IMR-90 (cell line): ENCODE results near the gene MAS1. TPM values are rescaled to one million over a fixed set of nuclear protein-coding genes. Genes with fewer than 3 reads are reported as not detected.

Experiments used
- ATAC-seq: fragments of 200-7000 bp; cut with Tn5 transposase; 2 replicates; pipeline ENCODE4 v1.9.1; 2020; ENCODE audit warnings: low read depth, mild to moderate bottlenecking, moderate library complexity
- BruUV-seq: library from RNA; stranded (reverse); fragments of 400-500 nt; replicated peaks from 2 replicates; lab custom pipeline; 2021; lab: Mats Ljungman, UMichigan
- CTCF ChIA-PET: fragments of 300-600 bp; formaldehyde crosslinking; extraction: SDS; loops from one replicate; lab custom pipeline; 2021; ENCODE audit warnings: antibody characterized with exemption; lab: Yijun Ruan, JAX
- POLR2A ChIA-PET: fragments of 300-600 bp; sonication (Branson Sonifier 250); formaldehyde crosslinking; loops from one replicate; lab custom pipeline; 2022; ENCODE audit warnings: antibody characterized with exemption; ENCODE audit not compliant: unreplicated experiment; lab: Charles Lee
- DNase-seq: peaks from one replicate; pipeline ENCODE4 v3.0.0; 2013
- H2AFZ ChIP-seq: replicated peaks from 2 replicates; pipeline ENCODE3; 2013; ENCODE audit warnings: low read length, mild to moderate bottlenecking; ENCODE audit not compliant: poor library complexity
- H2AK5ac ChIP-seq: 2 replicates; pipeline ENCODE4 v1.6.1; 2013; ENCODE audit warnings: low read depth, low read length, inconsistent platforms
- H2AK9ac ChIP-seq: replicated peaks from 2 replicates; pipeline ENCODE3; 2013; ENCODE audit warnings: mild to moderate bottlenecking, low read depth, low read length, moderate library complexity; ENCODE audit not compliant: poor library complexity
- H2BK120ac ChIP-seq: 2 replicates; pipeline ENCODE4 v1.6.1; 2013; ENCODE audit warnings: low read depth, low read length, inconsistent platforms
- H2BK15ac ChIP-seq: 3 replicates; pipeline ENCODE4 v1.6.1; 2013; ENCODE audit warnings: low read depth, low read length, inconsistent platforms
- H2BK20ac ChIP-seq: 2 replicates; pipeline ENCODE4 v1.6.1; 2013; ENCODE audit warnings: low read depth, mild to moderate bottlenecking, inconsistent platforms, low read length, moderate library complexity
- H2BK5ac ChIP-seq: 2 replicates; pipeline ENCODE4 v1.6.1; 2013; ENCODE audit warnings: mild to moderate bottlenecking, low read depth, low read length, inconsistent platforms; ENCODE audit not compliant: poor library complexity, severe bottlenecking
- H3K14ac ChIP-seq: replicated peaks from 2 replicates; pipeline ENCODE4 v1.6.1; 2013; ENCODE audit warnings: low read depth, low read length, inconsistent platforms
- H3K18ac ChIP-seq: 2 replicates; pipeline ENCODE4 v1.6.1; 2013; ENCODE audit warnings: low read depth, low read length, control low read depth
- H3K23ac ChIP-seq: 2 replicates; pipeline ENCODE4 v1.6.1; 2013; ENCODE audit warnings: low read depth, low read length, inconsistent platforms
- H3K27ac ChIP-seq: 2 replicates; pipeline ENCODE4 v1.5.1; 2013; ENCODE audit warnings: mild to moderate bottlenecking, control low read depth, low read length; ENCODE audit not compliant: insufficient read depth
- H3K27me3 ChIP-seq: 2 replicates; pipeline ENCODE4 v1.6.1; 2013; ENCODE audit warnings: low read length; ENCODE audit not compliant: control insufficient read depth, insufficient read depth
- H3K36me3 ChIP-seq: 2 replicates; pipeline ENCODE4 v1.6.1; 2013; ENCODE audit warnings: low read length, mixed read lengths; ENCODE audit not compliant: control insufficient read depth, insufficient read depth
- H3K4ac ChIP-seq: 2 replicates; pipeline ENCODE4 v1.6.1; 2013; ENCODE audit warnings: low read depth, low read length, inconsistent platforms
- H3K4me1 ChIP-seq: 2 replicates; pipeline ENCODE4 v1.6.1; 2013; ENCODE audit warnings: low read length, mixed read lengths; ENCODE audit not compliant: control insufficient read depth, insufficient read depth
- H3K4me2 ChIP-seq: 2 replicates; pipeline ENCODE4 v1.6.1; 2013; ENCODE audit warnings: low read depth, mild to moderate bottlenecking, control low read depth, low read length, moderate library complexity
- H3K4me3 ChIP-seq: 2 replicates; pipeline ENCODE4 v1.5.1; 2013; ENCODE audit warnings: low read depth, mild to moderate bottlenecking, control low read depth, low read length, moderate library complexity; ENCODE audit not compliant: insufficient read depth
- H3K56ac ChIP-seq: 2 replicates; pipeline ENCODE4 v1.6.1; 2013; ENCODE audit warnings: low read length, inconsistent platforms; ENCODE audit not compliant: insufficient read depth; ENCODE audit errors: extremely low read depth
- H3K79me1 ChIP-seq, 2 experiments: 2 replicates each; pipeline ENCODE4 v1.6.1; 2013; ENCODE audit warnings: low read length in 2 of 2, inconsistent platforms in 1 of 2, low read depth in 1 of 2
- H3K9ac ChIP-seq: 2 replicates; pipeline ENCODE4 v1.6.1; 2013; ENCODE audit warnings: low read depth, low read length, control low read depth
- H3K9me1 ChIP-seq: 2 replicates; pipeline ENCODE4 v1.6.1; 2013; ENCODE audit warnings: low read length, inconsistent platforms; ENCODE audit not compliant: insufficient read depth
- H3K9me3 ChIP-seq: 2 replicates; pipeline ENCODE4 v1.6.1; 2013; ENCODE audit warnings: low read length; ENCODE audit not compliant: control insufficient read depth, insufficient read depth
- H4K20me1 ChIP-seq: 2 replicates; pipeline ENCODE4 v1.6.1; 2013; ENCODE audit warnings: low read length, inconsistent platforms; ENCODE audit not compliant: insufficient read depth
- H4K5ac ChIP-seq: 2 replicates; pipeline ENCODE4 v1.6.1; 2013; ENCODE audit warnings: mild to moderate bottlenecking, low read depth, low read length, control low read depth
- H4K8ac ChIP-seq, 2 experiments: 2 replicates each; pipeline ENCODE4 v1.6.1; 2013; ENCODE audit warnings: low read depth in 2 of 2, low read length in 2 of 2, control low read depth in 1 of 2, inconsistent platforms in 1 of 2
- H4K91ac ChIP-seq: 2 replicates; pipeline ENCODE4 v1.6.1; 2013; ENCODE audit warnings: low read depth, low read length, inconsistent platforms; ENCODE audit not compliant: insufficient read depth
- BHLHE40 ChIP-seq: fragments of 150-350 bp; IDR thresholded peaks from 2 replicates; pipeline ENCODE4 v1.6.1; 2016; ENCODE audit warnings: mild to moderate bottlenecking, low read depth, low read length
- CEBPB ChIP-seq: IDR thresholded peaks from 2 replicates; pipeline ENCODE4 v1.6.1; 2012; ENCODE audit warnings: low read depth, low read length, improper control_type of control experiment
- RCOR1 ChIP-seq: IDR thresholded peaks from 2 replicates; pipeline ENCODE4 v1.6.1; 2012; ENCODE audit warnings: mild to moderate bottlenecking, low read length, improper control_type of control experiment; ENCODE audit not compliant: insufficient replicate concordance
- WGBS, 2 experiments: methylation state at CpG; one replicate each; pipeline versions ENCODE4 v1.1.5 to v1.1.7; 2013; ENCODE audit warnings: missing lambda C conversion rate in 2 of 2; ENCODE audit not compliant: insufficient read length in 1 of 2; ENCODE audit errors: extremely low coverage in 2 of 2; 5-methylcytosine and 5-hydroxymethylcytosine counted together
- dilution Hi-C: fragments of 300-500 bp; cut with HindIII; formaldehyde crosslinking; loops from one replicate; pipeline ENCODE4 v1.14.3; 2018; ENCODE audit warnings: low sequenced_read_pairs; ENCODE audit not compliant: unreplicated experiment
- in situ Hi-C: fragments of 300-500 bp; cut with MboI; formaldehyde crosslinking; loops from 3 replicates; pipeline ENCODE4 v1.14.3; 2019; ENCODE audit warnings: low sequenced_read_pairs, inconsistent platforms, mixed read lengths
- intact Hi-C: fragments of 100-400 bp; cut with micrococcal nuclease; formaldehyde crosslinking; loops from 2 replicates; pipeline ENCODE4 v1.10.0; 2022
- polyA plus RNA-seq, 3 experiments: library from polyadenylated mRNA; depleted of rRNA; stranded (reverse); fragments of >200 nt; gene quantifications; 2 replicates each; pipeline ENCODE4 v1.2.3, GENCODE V29; 2012; ENCODE audit warnings: low replicate concordance in 1 of 3
- total RNA-seq: library from RNA; depleted of rRNA; stranded (reverse); fragments of >200 nt; gene quantifications from 2 replicates; pipeline ENCODE4 v1.2.3, GENCODE V29; 2012

The MAS1 gene
- total and polyA plus RNA-seq, 2 of the 4 experiments (the other 2 are of a cell fraction): under 0.01 TPM; not detected in 1

- in situ Hi-C loops (no loop called here), dilution Hi-C loops (no loop called here), intact Hi-C loops (no loop called here)
- BruUV-seq: no TSS peak
- Histone ChIP-seq H3K9me1 (peaks cover 6% of the 10 kb centered on the region), H2BK15ac (peak overlapping the region; percentile 12; the same call in 1 of the 3 replicates), H2AK9ac (no peak overlapping the region), H3K56ac (no peak overlapping the region), H2AFZ (peak overlapping the region; percentile 60), H3K23ac (peak overlapping the region; percentile 31), H2BK5ac (peak overlapping the region; percentile 64), H3K14ac (peak overlapping the region; percentile 6; the same call in 1 of the 2 replicates), H3K27ac (peak overlapping the region; percentile 54; the same call in 1 of the 2 replicates), H3K9me3 (no peaks in the 10 kb centered on the region), H3K4ac (peak overlapping the region; percentile 42), H3K9ac (no peak overlapping the region), H2AK5ac (no peak overlapping the region), H3K4me1 (peaks cover 8% of the 10 kb centered on the region), H2BK20ac (peak overlapping the region; percentile 30), H3K18ac (peak overlapping the region; percentile 10), H3K27me3 (peaks cover 1% of the 10 kb centered on the region; the same call in 1 of the 2 replicates), H4K91ac (peak overlapping the region; percentile 7; the same call in 1 of the 2 replicates), H2BK120ac (peak overlapping the region; percentile 84), H3K36me3 (no peaks in the 10 kb centered on the region), H4K20me1 (no peaks in the 10 kb centered on the region; the same call in 1 of the 2 replicates), H3K79me1 (no peaks in the 10 kb centered on the region), H4K8ac (peak overlapping the region in 1 of 2 experiments; percentile 74; a peak in 2 of 4 replicates), H3K4me2 (peak overlapping the region; percentile 38), H3K4me3 (no peak overlapping the region), H4K5ac (0 out of 2 replicates have a peak overlapping the region, but pooled peaks have one; percentile 1)
- ChIA-PET CTCF (interaction anchor here (1.0 kb wide), 1 partner anchor 9 kb away, joined by 3 read pairs; the partner anchor contains the start of gene MAS1), POLR2A (no interaction called here)
- DNase-seq (peak; percentile 93), ATAC-seq (peak; percentile 95)
- WGBS, 2 experiments: no CpG with 5 or more reads among the region's 15 CpGs
- 0 out of 2 replicates have a peak, but pooled peaks have one; percentile 16 for TF ChIP-seq BHLHE40
- peak; percentile 91 for TF ChIP-seq CEBPB
- no peak for TF ChIP-seq RCOR1
These were observed 9.4 kb downstream of the MAS1 start for GRCh38 chr6:159899994-159900745.
